OCI-LY7 (cell line): ENCODE data around the gene CHRNA7. TPM values are rescaled to one million over a fixed set of nuclear protein-coding genes. Genes with fewer than 3 reads are reported as not detected.

Experiments used
- BruUV-seq: library from RNA; stranded (reverse); fragments of 400-500 nt; replicated peaks from 2 replicates; lab custom pipeline; 2021; lab: Mats Ljungman, UMichigan
- CTCF ChIA-PET: fragments of 300-600 bp; sonication (Branson Sonifier 250); formaldehyde crosslinking; loops from one replicate; lab custom pipeline; 2022; ENCODE audit warnings: antibody characterized with exemption; ENCODE audit not compliant: unreplicated experiment; lab: Charles Lee
- POLR2A ChIA-PET: fragments of 300-600 bp; sonication (Branson Sonifier 250); formaldehyde crosslinking; loops from one replicate; lab custom pipeline; 2022; ENCODE audit warnings: antibody characterized with exemption; lab: Charles Lee
- DNase-seq: peaks from one replicate; pipeline ENCODE4 v3.0.0-alpha.2; 2015; ENCODE audit warnings: low spot score
- H2AFZ ChIP-seq: fragments of 200-600 bp; sonication (generic), shearing (Covaris generic); 2 replicates; pipeline ENCODE4 v1.6.1; 2014; ENCODE audit warnings: mild to moderate bottlenecking, antibody characterized with exemption, low read length, moderate library complexity
- H3K27ac ChIP-seq: fragments of 200-600 bp; sonication (generic); 2 replicates; pipeline ENCODE4 v1.5.1; 2014; ENCODE audit warnings: mixed run types, low read depth, mild to moderate bottlenecking, moderate library complexity, low read length, inconsistent platforms; ENCODE audit not compliant: poor library complexity, severe bottlenecking
- H3K36me3 ChIP-seq: fragments of 200-600 bp; sonication (generic); 2 replicates; pipeline ENCODE4 v1.6.1; 2014; ENCODE audit warnings: mild to moderate bottlenecking, antibody characterized with exemption, low read length, moderate library complexity, mixed read lengths; ENCODE audit not compliant: insufficient read depth
- H3K4me1 ChIP-seq: fragments of 200-600 bp; sonication (generic); 2 replicates; pipeline ENCODE4 v1.5.1; 2014; ENCODE audit warnings: mild to moderate bottlenecking, low read length; ENCODE audit not compliant: insufficient read depth, poor library complexity, severe bottlenecking
- H3K4me2 ChIP-seq: fragments of 200-600 bp; sonication (generic); 2 replicates; pipeline ENCODE4 v1.6.1; 2014; ENCODE audit warnings: mild to moderate bottlenecking, low read length
- H3K4me3 ChIP-seq: fragments of 200-600 bp; sonication (generic); 2 replicates; pipeline ENCODE4 v1.5.1; 2014; ENCODE audit warnings: mild to moderate bottlenecking, low read depth, low read length; ENCODE audit not compliant: poor library complexity, severe bottlenecking
- H3K79me2 ChIP-seq: fragments of 200-600 bp; sonication (generic); 2 replicates; pipeline ENCODE4 v1.6.1; 2016; ENCODE audit warnings: low read depth, mild to moderate bottlenecking, low read length, moderate library complexity, mixed read lengths; ENCODE audit not compliant: insufficient read depth
- H3K9me2 ChIP-seq: fragments of 200-600 bp; sonication (generic); 2 replicates; pipeline ENCODE4 v1.6.1; 2016; ENCODE audit warnings: mild to moderate bottlenecking, low read length, mixed read lengths; ENCODE audit not compliant: insufficient read depth
- H3K9me3 ChIP-seq: fragments of 200-600 bp; sonication (generic); 2 replicates; pipeline ENCODE4 v1.6.1; 2014; ENCODE audit warnings: mild to moderate bottlenecking, mixed run types, low read length, mixed read lengths
- H4K20me1 ChIP-seq: fragments of 200-600 bp; sonication (generic); 2 replicates; pipeline ENCODE4 v1.6.1; 2014; ENCODE audit warnings: mild to moderate bottlenecking, antibody characterized with exemption, low read length, moderate library complexity, mixed read lengths; ENCODE audit not compliant: insufficient read depth
- EZH2phosphoT487 ChIP-seq: fragments of 200-600 bp; sonication (generic); IDR thresholded peaks from 2 replicates; pipeline ENCODE4 v1.6.1; 2018; ENCODE audit warnings: low read depth, borderline replicate concordance, mild to moderate bottlenecking, mixed run types, antibody characterized with exemption, low read length, moderate library complexity, mixed read lengths
- intact Hi-C: fragments of 100-400 bp; cut with micrococcal nuclease; formaldehyde crosslinking; loops from one replicate; pipeline ENCODE4 v1.10.0; 2022; ENCODE audit not compliant: unreplicated experiment
- total RNA-seq, 2 experiments: library from RNA; depleted of rRNA in 1 of 2; stranded (reverse); fragments of >200 nt in 1 of 2; shearing (Covaris generic) in 1 of 2; gene quantifications; 2 replicates each; pipeline ENCODE4 v1.2.3, GENCODE V29; 2014 to 2022
- TF ChIP-seq, protein P1 (sequence below): fragments of 200-600 bp; sonication (generic); conservative IDR thresholded peaks from 2 replicates; pipeline ENCODE4 v1.5.1; 2014; ENCODE audit warnings: mild to moderate bottlenecking, antibody characterized with exemption, low read length, moderate library complexity, mixed read lengths

Gene CHRNA7
- total RNA-seq, 2 experiments from 2014 or later = not detected

GRCh38 chr15:32113224-32113623, 82.9 kb downstream of the CHRNA7 start:
- Histone ChIP-seq H2AFZ (no peak overlapping the region), H3K4me2 (no peak overlapping the region), H3K9me2 (no peaks in the 10 kb centered on the region), H3K27ac (no peak overlapping the region), H3K4me1 (no peaks in the 10 kb centered on the region), H3K79me2 (no peaks in the 10 kb centered on the region), H4K20me1 (no peaks in the 10 kb centered on the region), H3K4me3 (no peak overlapping the region), H3K36me3 (no peaks in the 10 kb centered on the region), H3K9me3 (no peaks in the 10 kb centered on the region)
- no peak for TF ChIP-seq EZH2phosphoT487
- TF ChIP-seq, protein P1, sequence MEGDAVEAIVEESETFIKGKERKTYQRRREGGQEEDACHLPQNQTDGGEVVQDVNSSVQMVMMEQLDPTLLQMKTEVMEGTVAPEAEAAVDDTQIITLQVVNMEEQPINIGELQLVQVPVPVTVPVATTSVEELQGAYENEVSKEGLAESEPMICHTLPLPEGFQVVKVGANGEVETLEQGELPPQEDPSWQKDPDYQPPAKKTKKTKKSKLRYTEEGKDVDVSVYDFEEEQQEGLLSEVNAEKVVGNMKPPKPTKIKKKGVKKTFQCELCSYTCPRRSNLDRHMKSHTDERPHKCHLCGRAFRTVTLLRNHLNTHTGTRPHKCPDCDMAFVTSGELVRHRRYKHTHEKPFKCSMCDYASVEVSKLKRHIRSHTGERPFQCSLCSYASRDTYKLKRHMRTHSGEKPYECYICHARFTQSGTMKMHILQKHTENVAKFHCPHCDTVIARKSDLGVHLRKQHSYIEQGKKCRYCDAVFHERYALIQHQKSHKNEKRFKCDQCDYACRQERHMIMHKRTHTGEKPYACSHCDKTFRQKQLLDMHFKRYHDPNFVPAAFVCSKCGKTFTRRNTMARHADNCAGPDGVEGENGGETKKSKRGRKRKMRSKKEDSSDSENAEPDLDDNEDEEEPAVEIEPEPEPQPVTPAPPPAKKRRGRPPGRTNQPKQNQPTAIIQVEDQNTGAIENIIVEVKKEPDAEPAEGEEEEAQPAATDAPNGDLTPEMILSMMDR = no peak
- DNase-seq = no peak
- BruUV-seq = no TSS peak
- ChIA-PET POLR2A (no interaction called here), CTCF (no interaction called here)
- intact Hi-C loops = no loop called here

DNA sequence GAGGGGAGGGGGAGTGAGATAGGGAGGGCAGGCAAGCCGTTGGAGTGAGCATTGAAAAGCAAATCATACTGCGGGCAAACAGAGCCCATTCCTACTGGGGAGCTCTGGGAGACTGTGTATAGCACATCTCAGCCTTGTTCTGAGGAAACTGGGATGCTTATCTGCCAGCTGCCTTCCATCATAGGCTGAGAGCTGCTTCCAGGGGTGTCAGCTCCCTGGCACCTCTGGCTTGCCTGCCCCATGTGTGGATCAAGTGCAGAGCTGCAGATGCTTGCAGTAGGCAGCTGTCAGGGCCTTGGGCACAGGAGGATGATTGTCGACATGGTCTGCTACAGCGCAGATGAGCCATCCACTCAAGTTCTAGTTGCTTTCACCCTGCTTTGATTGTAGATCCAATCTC, 86.8 kb downstream of the CHRNA7 start:
- no peaks in the 10 kb centered on the region for H3K9me2 ChIP-seq
- no peak overlapping the region for H2AFZ ChIP-seq
- H3K4me3 ChIP-seq = no peak overlapping the region
- H3K79me2 ChIP-seq = no peaks in the 10 kb centered on the region
- ChIA-PET CTCF (no interaction called here), POLR2A (no interaction called here)
- H3K9me3 ChIP-seq = no peaks in the 10 kb centered on the region
- H4K20me1 ChIP-seq = no peaks in the 10 kb centered on the region
- no peak overlapping the region for H3K27ac ChIP-seq
- no TSS peak for BruUV-seq
- intact Hi-C loops = no loop called here
- no peak for DNase-seq
- H3K36me3 ChIP-seq = no peaks in the 10 kb centered on the region
- H3K4me2 ChIP-seq = no peak overlapping the region
- no peaks in the 10 kb centered on the region for H3K4me1 ChIP-seq
- TF ChIP-seq, protein P1 = no peak
- TF ChIP-seq EZH2phosphoT487 = no peak

GRCh38 chr15:32119286-32119685, 89.0 kb downstream of the CHRNA7 start:
- H3K79me2 ChIP-seq = no peaks in the 10 kb centered on the region
- DNase-seq = no peak
- H3K4me3 ChIP-seq = no peak overlapping the region
- no peaks in the 10 kb centered on the region for H3K9me2 ChIP-seq
- no peak overlapping the region for H2AFZ ChIP-seq
- ChIA-PET CTCF (no interaction called here), POLR2A (no interaction called here)
- no peaks in the 10 kb centered on the region for H4K20me1 ChIP-seq
- H3K4me2 ChIP-seq = no peak overlapping the region
- H3K9me3 ChIP-seq = no peaks in the 10 kb centered on the region
- no peaks in the 10 kb centered on the region for H3K4me1 ChIP-seq
- H3K36me3 ChIP-seq = no peaks in the 10 kb centered on the region
- no TSS peak for BruUV-seq
- intact Hi-C loops = no loop called here
- H3K27ac ChIP-seq = no peak overlapping the region
- TF ChIP-seq, protein P1 = no peak
- no peak for TF ChIP-seq EZH2phosphoT487
